ENCODE data around the gene SPAG5.

SPAG5 gene

GRCh38 chr17:28572259-28573039 is 26.4 kb downstream of the SPAG5 start:
- DNase-seq: no peak

GRCh38 chr17:28571361-28572122 is 27.3 kb downstream of the SPAG5 start, which contains the start of gene PIGS:
TSS of gene PIGS (minus strand) at chr17:28571524. CDS start at chr17:28571496, 28 bp downstream.
- peak; percentile 93 to 96 for DNase-seq

GRCh38 chr17:28570716-28571360 is 28.0 kb downstream of the SPAG5 start:
- DNase-seq: peak; percentile 61 to 63

- no peak for DNase-seq
Observed at GRCh38 chr17:28569446-28569845, 29.4 kb downstream of the SPAG5 start.

- DNase-seq: no peak
Observed at GRCh38 chr17:28567604-28568003, 31.2 kb downstream of the SPAG5 start.

- DNase-seq: no peak
Observed at GRCh38 chr17:28563475-28563874, 35.4 kb downstream of the SPAG5 start.

- DNase-seq: no peak
Observed at GRCh38 chr17:28555022-28555421, 43.8 kb downstream of the SPAG5 start.

GRCh38 chr17:28554565-28554964 is 44.3 kb downstream of the SPAG5 start:
- no peak for DNase-seq

- DNase-seq: no peak
Observed at GRCh38 chr17:28553000-28553505, 45.8 kb downstream of the SPAG5 start.

GRCh38 chr17:28552176-28552999 is 46.4 kb downstream of the SPAG5 start, which contains the start of gene UNC119:
TSS of gene UNC119 (minus strand) at chr17:28552624. CDS start at chr17:28552557, 67 bp downstream.
- DNase-seq: peak; percentile 83 to 86

- no peak for DNase-seq
Observed at GRCh38 chr17:28551421-28552175, 47.2 kb downstream of the SPAG5 start.

GRCh38 chr17:28550858-28551257 is 48.0 kb downstream of the SPAG5 start:
- DNase-seq: no peak

GRCh38 chr17:28549236-28550132 is 49.3 kb downstream of the SPAG5 start:
- DNase-seq: peak; percentile 47 to 56

- DNase-seq: no peak
Observed at GRCh38 chr17:28548417-28549130, 50.3 kb downstream of the SPAG5 start.

GRCh38 chr17:28547623-28548416 is 51.0 kb downstream of the SPAG5 start:
- peak; percentile 73 to 84 for DNase-seq

GRCh38 chr17:28547096-28547622 is 51.7 kb downstream of the SPAG5 start:
- no peak for DNase-seq

- no peak for DNase-seq
Observed at GRCh38 chr17:28545787-28546415, 52.9 kb downstream of the SPAG5 start.

- DNase-seq: no peak
Observed at GRCh38 chr17:28545141-28545503, 53.7 kb downstream of the SPAG5 start.

Measured in stimulated activated CD4-positive, alpha-beta T cell treated with anti-CD3 and anti-CD28 coated beads, Interleukin-2, amount 100 ng/mL, for 24 hours (primary cell).